ENCODE data around the gene ADGRF4. TPM values are rescaled to one million over a fixed set of nuclear protein-coding genes. Genes with fewer than 3 reads are reported as not detected.

The ADGRF4 gene
- total RNA-seq, 1 experiment from 2014 or later: 0.10 TPM

DNA sequence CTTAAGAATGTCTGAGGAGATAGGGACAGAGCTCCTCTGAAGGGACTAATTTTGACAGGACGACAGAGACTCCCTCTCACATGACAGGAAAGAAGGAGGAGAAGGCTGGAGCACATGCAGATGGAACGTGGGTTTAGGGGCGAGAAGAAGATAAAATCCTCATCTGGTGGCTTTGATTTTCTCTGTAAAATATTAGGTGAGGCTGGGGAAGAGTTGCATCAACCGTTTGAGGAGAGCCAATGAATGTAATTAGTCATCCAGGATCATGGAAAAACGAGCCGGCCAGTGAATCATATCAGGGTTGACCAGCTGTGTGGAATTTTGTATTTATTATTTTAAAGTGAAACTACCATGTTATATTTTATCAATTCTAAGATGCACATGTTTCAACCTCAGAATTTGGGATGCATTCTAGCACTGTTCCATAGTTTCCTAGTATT is 46.9 kb upstream of the ADGRF4 start:
- POLR2A ChIA-PET: no interaction called here
- intact Hi-C loops (cut with micrococcal nuclease; ENCODE audit: unreplicated experiment): no loop called here

DNA sequence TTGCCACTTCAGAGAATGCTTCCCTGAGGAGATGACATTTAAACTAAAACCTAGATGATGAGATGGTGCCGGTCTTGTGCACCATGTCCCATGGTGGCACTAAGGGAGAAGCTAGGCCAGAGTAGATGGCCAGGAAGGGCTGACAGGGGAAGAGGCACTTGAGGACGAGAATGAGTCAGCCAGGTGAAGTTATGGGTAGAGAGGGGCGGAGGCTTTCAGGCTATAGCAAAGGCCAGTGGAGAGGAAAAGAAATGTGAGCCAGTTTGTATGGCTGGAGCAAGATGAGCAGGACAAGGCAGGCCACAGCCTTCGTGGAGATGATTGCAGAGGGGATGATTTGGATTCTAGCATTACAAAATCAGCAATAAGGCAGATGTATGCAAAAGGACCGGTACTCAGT is 44.7 kb upstream of the ADGRF4 start:
- in situ Hi-C loops (cut with HindIII; ENCODE audit: low pct_unique_long_range_greater_than_20kb, low sequenced_read_pairs): no loop called here

More for the DNA sequence above, 46.9 kb upstream of the ADGRF4 start:
- ATAC-seq (no peak), DNase-seq (ENCODE audit: low read depth, low spot score) (no peak)
- Histone ChIP-seq H3K27me3 (ENCODE audit: control insufficient read depth, insufficient read depth, low read length) (no peaks in the 10 kb centered on the region), H3K4me1 (ENCODE audit: control insufficient read depth, insufficient read depth, low read length) (no peaks in the 10 kb centered on the region), H3K36me3 (ENCODE audit: control insufficient read depth, insufficient read depth, low read length) (no peaks in the 10 kb centered on the region), H3K27ac (ENCODE audit: low read length) (no peak overlapping the region), H3K9me3 (ENCODE audit: control insufficient read depth, insufficient read depth, low read depth, low read length) (no peaks in the 10 kb centered on the region), H3K4me3 (ENCODE audit: low read depth in 2 of 2, low read length in 2 of 2) (no peak overlapping the region)
- CTCF ChIA-PET: no interaction called here
- TF ChIP-seq, protein P1, sequence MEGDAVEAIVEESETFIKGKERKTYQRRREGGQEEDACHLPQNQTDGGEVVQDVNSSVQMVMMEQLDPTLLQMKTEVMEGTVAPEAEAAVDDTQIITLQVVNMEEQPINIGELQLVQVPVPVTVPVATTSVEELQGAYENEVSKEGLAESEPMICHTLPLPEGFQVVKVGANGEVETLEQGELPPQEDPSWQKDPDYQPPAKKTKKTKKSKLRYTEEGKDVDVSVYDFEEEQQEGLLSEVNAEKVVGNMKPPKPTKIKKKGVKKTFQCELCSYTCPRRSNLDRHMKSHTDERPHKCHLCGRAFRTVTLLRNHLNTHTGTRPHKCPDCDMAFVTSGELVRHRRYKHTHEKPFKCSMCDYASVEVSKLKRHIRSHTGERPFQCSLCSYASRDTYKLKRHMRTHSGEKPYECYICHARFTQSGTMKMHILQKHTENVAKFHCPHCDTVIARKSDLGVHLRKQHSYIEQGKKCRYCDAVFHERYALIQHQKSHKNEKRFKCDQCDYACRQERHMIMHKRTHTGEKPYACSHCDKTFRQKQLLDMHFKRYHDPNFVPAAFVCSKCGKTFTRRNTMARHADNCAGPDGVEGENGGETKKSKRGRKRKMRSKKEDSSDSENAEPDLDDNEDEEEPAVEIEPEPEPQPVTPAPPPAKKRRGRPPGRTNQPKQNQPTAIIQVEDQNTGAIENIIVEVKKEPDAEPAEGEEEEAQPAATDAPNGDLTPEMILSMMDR (IDR thresholded peaks at IDR 0.05): no peak
- TF ChIP-seq, protein P2, sequence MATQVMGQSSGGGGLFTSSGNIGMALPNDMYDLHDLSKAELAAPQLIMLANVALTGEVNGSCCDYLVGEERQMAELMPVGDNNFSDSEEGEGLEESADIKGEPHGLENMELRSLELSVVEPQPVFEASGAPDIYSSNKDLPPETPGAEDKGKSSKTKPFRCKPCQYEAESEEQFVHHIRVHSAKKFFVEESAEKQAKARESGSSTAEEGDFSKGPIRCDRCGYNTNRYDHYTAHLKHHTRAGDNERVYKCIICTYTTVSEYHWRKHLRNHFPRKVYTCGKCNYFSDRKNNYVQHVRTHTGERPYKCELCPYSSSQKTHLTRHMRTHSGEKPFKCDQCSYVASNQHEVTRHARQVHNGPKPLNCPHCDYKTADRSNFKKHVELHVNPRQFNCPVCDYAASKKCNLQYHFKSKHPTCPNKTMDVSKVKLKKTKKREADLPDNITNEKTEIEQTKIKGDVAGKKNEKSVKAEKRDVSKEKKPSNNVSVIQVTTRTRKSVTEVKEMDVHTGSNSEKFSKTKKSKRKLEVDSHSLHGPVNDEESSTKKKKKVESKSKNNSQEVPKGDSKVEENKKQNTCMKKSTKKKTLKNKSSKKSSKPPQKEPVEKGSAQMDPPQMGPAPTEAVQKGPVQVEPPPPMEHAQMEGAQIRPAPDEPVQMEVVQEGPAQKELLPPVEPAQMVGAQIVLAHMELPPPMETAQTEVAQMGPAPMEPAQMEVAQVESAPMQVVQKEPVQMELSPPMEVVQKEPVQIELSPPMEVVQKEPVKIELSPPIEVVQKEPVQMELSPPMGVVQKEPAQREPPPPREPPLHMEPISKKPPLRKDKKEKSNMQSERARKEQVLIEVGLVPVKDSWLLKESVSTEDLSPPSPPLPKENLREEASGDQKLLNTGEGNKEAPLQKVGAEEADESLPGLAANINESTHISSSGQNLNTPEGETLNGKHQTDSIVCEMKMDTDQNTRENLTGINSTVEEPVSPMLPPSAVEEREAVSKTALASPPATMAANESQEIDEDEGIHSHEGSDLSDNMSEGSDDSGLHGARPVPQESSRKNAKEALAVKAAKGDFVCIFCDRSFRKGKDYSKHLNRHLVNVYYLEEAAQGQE (IDR thresholded peaks at IDR 0.05; ENCODE audit: insufficient read depth in 1 of 2, low read depth in 2 of 2, low read length in 1 of 2): no peak
- TF ChIP-seq SIN3A (IDR thresholded peaks at IDR 0.05; ENCODE audit: borderline replicate concordance, insufficient read depth, low read depth, low read length): no peak
- no peak for TF ChIP-seq TCF7L2 (IDR thresholded peaks at IDR 0.05; ENCODE audit: low read depth, low read length)
- TF ChIP-seq POLR2AphosphoS5 (IDR thresholded peaks at IDR 0.05; ENCODE audit: low read depth, low read length): no peak
- no TSS peak for BruUV-seq (replicated peaks)
- in situ Hi-C loops (cut with HindIII; ENCODE audit: low pct_unique_long_range_greater_than_20kb, low sequenced_read_pairs): no loop called here

More for the DNA sequence above, 44.7 kb upstream of the ADGRF4 start:
- TF ChIP-seq TCF7L2 (IDR thresholded peaks at IDR 0.05; ENCODE audit: low read depth, low read length) (no peak), SIN3A (IDR thresholded peaks at IDR 0.05; ENCODE audit: borderline replicate concordance, insufficient read depth, low read depth, low read length) (no peak), POLR2AphosphoS5 (IDR thresholded peaks at IDR 0.05; ENCODE audit: low read depth, low read length) (no peak)
- TF ChIP-seq, protein P2 (IDR thresholded peaks at IDR 0.05; ENCODE audit: insufficient read depth in 1 of 2, low read depth in 2 of 2, low read length in 1 of 2): no peak
- TF ChIP-seq, protein P1 (IDR thresholded peaks at IDR 0.05): no peak
- ChIA-PET POLR2A (no interaction called here), CTCF (no interaction called here)
- intact Hi-C loops (cut with micrococcal nuclease; ENCODE audit: unreplicated experiment): no loop called here
- H3K27me3 ChIP-seq (ENCODE audit: control insufficient read depth, insufficient read depth, low read length): no peaks in the 10 kb centered on the region
- BruUV-seq (replicated peaks): no TSS peak
- DNase-seq (ENCODE audit: low read depth, low spot score) (no peak), ATAC-seq (no peak)
- H3K27ac ChIP-seq (ENCODE audit: low read length): no peak overlapping the region
- H3K4me3 ChIP-seq (ENCODE audit: low read depth in 2 of 2, low read length in 2 of 2): no peak overlapping the region
- H3K4me1 ChIP-seq (ENCODE audit: control insufficient read depth, insufficient read depth, low read length): no peaks in the 10 kb centered on the region
- H3K36me3 ChIP-seq (ENCODE audit: control insufficient read depth, insufficient read depth, low read length): no peaks in the 10 kb centered on the region
- no peaks in the 10 kb centered on the region for H3K9me3 ChIP-seq (ENCODE audit: control insufficient read depth, insufficient read depth, low read depth, low read length)
